ENCODE measurements around the gene ASIC3.

- no peak for TF ChIP-seq POLR2A (IDR thresholded peaks at IDR 0.05)
- TF ChIP-seq, protein P1, sequence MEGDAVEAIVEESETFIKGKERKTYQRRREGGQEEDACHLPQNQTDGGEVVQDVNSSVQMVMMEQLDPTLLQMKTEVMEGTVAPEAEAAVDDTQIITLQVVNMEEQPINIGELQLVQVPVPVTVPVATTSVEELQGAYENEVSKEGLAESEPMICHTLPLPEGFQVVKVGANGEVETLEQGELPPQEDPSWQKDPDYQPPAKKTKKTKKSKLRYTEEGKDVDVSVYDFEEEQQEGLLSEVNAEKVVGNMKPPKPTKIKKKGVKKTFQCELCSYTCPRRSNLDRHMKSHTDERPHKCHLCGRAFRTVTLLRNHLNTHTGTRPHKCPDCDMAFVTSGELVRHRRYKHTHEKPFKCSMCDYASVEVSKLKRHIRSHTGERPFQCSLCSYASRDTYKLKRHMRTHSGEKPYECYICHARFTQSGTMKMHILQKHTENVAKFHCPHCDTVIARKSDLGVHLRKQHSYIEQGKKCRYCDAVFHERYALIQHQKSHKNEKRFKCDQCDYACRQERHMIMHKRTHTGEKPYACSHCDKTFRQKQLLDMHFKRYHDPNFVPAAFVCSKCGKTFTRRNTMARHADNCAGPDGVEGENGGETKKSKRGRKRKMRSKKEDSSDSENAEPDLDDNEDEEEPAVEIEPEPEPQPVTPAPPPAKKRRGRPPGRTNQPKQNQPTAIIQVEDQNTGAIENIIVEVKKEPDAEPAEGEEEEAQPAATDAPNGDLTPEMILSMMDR (IDR thresholded peaks at IDR 0.05): no peak
These were observed 31.8 kb downstream of the ASIC3 start for GRCh38 chr7:151080067-151080521.
